NCI-H446 treated with DMSO at 0.1 percent for 48 hours (cell line): ENCODE results near the gene SSBP2.

Source experiments
- DNase-seq: peaks from one replicate; lab custom pipeline; 2025; lab: John Stamatoyannopoulos, UW

The SSBP2 gene

GRCh38 chr5:81388169-81388568 is 362.7 kb downstream of the SSBP2 start:
- DNase-seq = no peak

- no peak for DNase-seq
Measured at GRCh38 chr5:81383867-81384266, 367.0 kb downstream of the SSBP2 start.

GRCh38 chr5:81371354-81371876 is 379.5 kb downstream of the SSBP2 start:
- no peak for DNase-seq

GRCh38 chr5:81370912-81371311 is 380.0 kb downstream of the SSBP2 start:
- DNase-seq = no peak

GRCh38 chr5:81365541-81365940 is 385.4 kb downstream of the SSBP2 start:
- DNase-seq = no peak

GRCh38 chr5:81363093-81363871 is 387.6 kb downstream of the SSBP2 start:
- DNase-seq = no peak
